Esophagus (tissue), 2 donors: ENCODE measurements around the gene LTB4R. TPM values are rescaled to one million over a fixed set of nuclear protein-coding genes. Genes with fewer than 3 reads are reported as not detected.
A peak's percentile ranks its signal among the peaks of the same experiment; 100 is the strongest.

Source experiments
- H3K27ac ChIP-seq, 2 donors: one replicate each; pipeline ENCODE4 v1.5.1; 2013; ENCODE audit warnings: low read depth in 2 of 2, mild to moderate bottlenecking in 2 of 2, inconsistent platforms in 1 of 2, low read length in 1 of 2, moderate library complexity in 1 of 2
- H3K27me3 ChIP-seq, 2 donors: one replicate each; pipeline ENCODE4 v1.6.1; 2013; ENCODE audit warnings: low read length in 2 of 2, control low read depth in 1 of 2, mild to moderate bottlenecking in 1 of 2; ENCODE audit not compliant: insufficient read depth in 2 of 2, control insufficient read depth in 1 of 2
- H3K36me3 ChIP-seq, 2 donors: one replicate each; pipeline ENCODE4 v1.6.1; 2013; ENCODE audit warnings: low read length in 1 of 2; ENCODE audit not compliant: control insufficient read depth in 2 of 2, insufficient read depth in 2 of 2
- H3K4me1 ChIP-seq, 2 donors: one replicate each; pipeline ENCODE4 v1.6.1; 2013; ENCODE audit warnings: low read length in 1 of 2; ENCODE audit not compliant: control insufficient read depth in 2 of 2, insufficient read depth in 2 of 2
- H3K4me3 ChIP-seq, 2 donors: one replicate each; pipeline ENCODE4 v1.5.1; 2013; ENCODE audit warnings: low read length in 2 of 2, mild to moderate bottlenecking in 2 of 2, low read depth in 1 of 2, moderate library complexity in 1 of 2
- H3K9me3 ChIP-seq, 2 donors: one replicate each; pipeline ENCODE4 v1.6.1; 2013; ENCODE audit warnings: mild to moderate bottlenecking in 2 of 2, low read depth in 1 of 2, low read length in 1 of 2, moderate library complexity in 1 of 2; ENCODE audit not compliant: control insufficient read depth in 2 of 2, insufficient read depth in 1 of 2
- WGBS, 2 donors: extraction: QIAGEN DNeasy Blood & Tissue Kit; methylation state at CpG; one replicate each; pipeline ENCODE4 v1.1.7; 2013; 5-methylcytosine and 5-hydroxymethylcytosine counted together
- polyA plus RNA-seq, 2 donors: library from polyadenylated mRNA; stranded (reverse); fragments of 200-250 nt; gene quantifications; one replicate each; pipeline ENCODE4 v1.2.3, GENCODE V29; 2013
- donor health status: healthy with polysubstance abuse.
- donor health status: Bipolar disorder and iron deficiency.

Gene LTB4R
- polyA plus RNA-seq, 2 donors: 63.3 to 73.6 TPM

DNA sequence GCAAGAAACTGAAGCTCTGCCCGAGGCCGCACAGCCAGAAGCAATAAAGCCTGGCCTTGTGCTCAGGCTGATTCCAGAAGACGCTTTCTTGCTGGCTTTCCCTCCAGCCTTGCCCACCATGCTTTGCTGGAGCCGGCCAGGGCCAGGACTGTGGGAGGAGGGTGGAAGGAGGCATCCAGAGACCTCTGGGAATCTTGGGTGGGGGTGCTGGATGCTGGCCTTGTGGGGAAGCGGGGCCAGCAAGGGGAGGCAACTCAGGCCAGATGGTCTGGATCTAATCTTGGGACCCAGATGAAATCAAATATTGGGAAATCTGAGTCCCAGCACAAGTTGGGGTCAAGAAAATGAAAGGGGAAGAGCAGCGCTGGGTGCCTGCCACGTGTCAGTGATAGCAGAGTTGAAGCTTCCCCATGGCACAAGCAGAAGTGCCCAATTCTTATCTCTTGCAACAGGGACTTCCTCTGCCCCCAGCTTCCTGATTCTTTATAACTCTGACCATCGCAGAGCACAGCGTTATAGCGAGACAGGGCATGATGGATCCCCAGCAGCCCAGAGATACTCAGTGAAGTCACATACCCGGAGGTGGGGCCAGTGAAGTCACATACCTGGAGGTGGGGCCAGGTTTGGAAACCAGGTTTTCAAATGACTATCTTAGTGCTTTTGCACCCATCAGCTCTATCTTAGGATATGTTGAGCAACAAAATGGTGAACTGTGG, 33.5 kb upstream of the LTB4R start:
- WGBS, 2 donors: 78 to 85% methylated on average over 11 of the region's 11 CpGs
- Histone ChIP-seq H3K4me1 (peaks cover 4 to 17% of the 10 kb centered on the region in 2 donors), H3K27ac (peak overlapping the region; percentile 27 to 84)

DNA sequence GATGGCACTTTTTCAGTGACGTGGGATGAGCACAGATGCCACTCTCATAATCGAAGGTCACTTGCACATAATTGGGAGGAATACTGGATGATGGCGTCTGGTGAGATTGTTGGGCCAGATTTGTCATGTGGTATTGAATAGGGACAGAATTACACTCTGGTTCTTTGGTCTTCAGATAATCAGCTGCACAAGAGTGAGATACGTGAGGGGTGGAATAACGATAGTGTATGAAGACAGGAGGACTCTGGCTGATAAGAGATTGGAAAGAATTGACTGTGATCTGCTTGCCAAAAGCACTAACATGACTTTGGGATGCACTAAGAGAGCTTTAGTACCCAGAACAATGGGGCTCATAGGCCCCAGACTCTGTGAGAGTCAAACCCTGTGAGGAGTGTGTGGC, 32.9 kb upstream of the LTB4R start:
- Histone ChIP-seq H3K4me1 (peaks cover 4 to 17% of the 10 kb centered on the region in 2 donors), H3K4me3 (no peak overlapping the region), H3K27ac (peak overlapping the region; percentile 58 to 84)

More for the DNA sequence above, 33.5 kb upstream of the LTB4R start:
- Histone ChIP-seq H3K4me3 (no peak overlapping the region), H3K9me3 (no peaks in the 10 kb centered on the region), H3K36me3 (no peaks in the 10 kb centered on the region), H3K27me3 (no peaks in the 10 kb centered on the region)

GRCh38 chr14:24279301-24280186, 31.8 kb upstream of the LTB4R start:
- peak overlapping the region; percentile 92 to 93 for H3K27ac ChIP-seq

More for the DNA sequence above, 32.9 kb upstream of the LTB4R start:
- Histone ChIP-seq H3K36me3 (no peaks in the 10 kb centered on the region), H3K9me3 (no peaks in the 10 kb centered on the region), H3K27me3 (no peaks in the 10 kb centered on the region)
- 94 to 96% methylated on average over 5 of the region's 5 CpGs for WGBS, 2 donors

DNA sequence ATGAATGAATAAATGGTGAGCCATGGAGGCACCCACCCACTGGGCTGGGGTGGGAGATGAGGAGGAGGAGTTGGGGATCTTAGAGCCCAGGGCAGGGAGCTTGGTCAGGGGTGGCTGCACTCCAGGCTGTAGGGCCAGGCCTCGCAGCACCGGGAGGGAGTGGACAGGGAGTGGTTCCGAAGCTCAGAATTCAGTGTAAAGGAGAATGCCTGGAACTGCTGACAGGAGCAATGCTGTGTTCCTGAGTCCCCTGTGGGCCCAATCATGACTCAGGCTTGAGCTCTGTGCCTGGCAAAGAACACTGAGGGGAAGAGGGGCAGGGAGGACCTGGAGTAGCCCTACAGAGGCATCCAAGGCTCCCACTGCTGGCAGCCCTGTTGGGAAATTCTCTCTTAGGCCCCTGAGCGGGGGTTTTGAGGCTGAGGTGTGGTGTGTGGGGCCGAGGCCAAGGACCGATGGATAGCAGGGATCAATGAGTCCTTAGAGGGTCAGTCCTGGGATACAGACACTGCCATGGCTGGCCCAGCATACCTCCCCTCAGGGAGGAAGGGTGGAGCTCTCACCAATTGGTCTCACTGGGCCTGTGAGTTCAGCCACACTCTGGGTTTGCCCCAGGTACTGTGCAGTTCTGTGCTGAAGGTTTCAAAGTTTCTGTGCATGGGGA, 30.4 kb upstream of the LTB4R start:
- H3K27ac ChIP-seq: peak overlapping the region; percentile 92 to 93
- peaks cover 4 to 21% of the 10 kb centered on the region in 2 donors for H3K4me1 ChIP-seq
- no peak overlapping the region for H3K4me3 ChIP-seq
- WGBS, 2 donors: 72 to 75% methylated on average over 6 of the region's 6 CpGs
- H3K36me3 ChIP-seq: no peaks in the 10 kb centered on the region
- H3K27me3 ChIP-seq: no peaks in the 10 kb centered on the region
- H3K9me3 ChIP-seq: no peaks in the 10 kb centered on the region

More at GRCh38 chr14:24279301-24280186, 31.8 kb upstream of the LTB4R start:
- WGBS, 2 donors: 60 to 66% methylated on average over 11 of the region's 11 CpGs
- no peaks in the 10 kb centered on the region for H3K27me3 ChIP-seq
- peaks cover 4 to 21% of the 10 kb centered on the region in 2 donors for H3K4me1 ChIP-seq
- no peaks in the 10 kb centered on the region for H3K36me3 ChIP-seq
- no peaks in the 10 kb centered on the region for H3K9me3 ChIP-seq
- no peak overlapping the region for H3K4me3 ChIP-seq

- Histone ChIP-seq H3K4me3 (no peak overlapping the region), H3K36me3 (no peaks in the 10 kb centered on the region), H3K27me3 (no peaks in the 10 kb centered on the region), H3K27ac (peak overlapping the region; percentile 92 to 93), H3K4me1 (peaks cover 4 to 24% of the 10 kb centered on the region in 2 donors), H3K9me3 (no peaks in the 10 kb centered on the region)
- 90 to 91% methylated on average over 7 of the region's 7 CpGs for WGBS, 2 donors
These were observed 29.7 kb upstream of the LTB4R start for GRCh38 chr14:24281636-24282035.

DNA sequence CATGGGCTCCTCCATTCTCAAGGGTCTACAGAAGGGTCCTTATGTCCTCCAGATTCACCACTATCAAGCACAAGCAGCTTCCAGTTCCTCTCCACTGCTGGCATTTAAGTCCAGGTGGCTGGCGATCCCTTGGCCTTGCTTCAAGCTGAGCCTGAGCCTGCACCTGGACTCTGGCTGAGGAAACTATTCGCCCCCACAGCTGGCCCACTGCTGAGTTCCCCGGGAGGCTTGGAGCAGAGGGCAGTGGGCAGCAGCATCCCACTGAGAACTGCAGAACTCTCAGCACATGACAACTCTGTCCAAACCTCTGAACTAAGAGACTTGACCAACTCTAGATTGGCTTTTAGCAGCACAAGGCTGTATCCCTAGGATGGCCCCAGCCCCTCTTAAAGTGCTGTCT, 28.6 kb upstream of the LTB4R start:
- Histone ChIP-seq H3K9me3 (no peaks in the 10 kb centered on the region), H3K36me3 (peaks cover 0 to 2% of the 10 kb centered on the region in 2 donors), H3K27me3 (no peaks in the 10 kb centered on the region), H3K4me3 (no peak overlapping the region), H3K27ac (no peak overlapping the region), H3K4me1 (peaks cover 4 to 28% of the 10 kb centered on the region in 2 donors)
- 66 to 73% methylated on average over 3 of the region's 3 CpGs for WGBS, 2 donors

GRCh38 chr14:24283796-24284460, 27.4 kb upstream of the LTB4R start:
- no peaks in the 10 kb centered on the region for H3K9me3 ChIP-seq
- peaks cover 0 to 2% of the 10 kb centered on the region in 2 donors for H3K36me3 ChIP-seq
- no peaks in the 10 kb centered on the region for H3K27me3 ChIP-seq
- H3K27ac ChIP-seq: peak overlapping the region in 1 of 2 donors; percentile 84
- 73 to 86% methylated on average over 5 of the region's 5 CpGs for WGBS, 2 donors
- peaks cover 4 to 28% of the 10 kb centered on the region in 2 donors for H3K4me1 ChIP-seq
- H3K4me3 ChIP-seq: no peak overlapping the region

GRCh38 chr14:24284501-24285035, 26.7 kb upstream of the LTB4R start:
- H3K36me3 ChIP-seq: peaks cover 2 to 5% of the 10 kb centered on the region in 2 donors
- H3K27ac ChIP-seq: peak overlapping the region; percentile 50 to 84
- no peak overlapping the region for H3K4me3 ChIP-seq
- peaks cover 4 to 28% of the 10 kb centered on the region in 2 donors for H3K4me1 ChIP-seq
- 73 to 84% methylated on average over 9 to 11 of the region's 11 CpGs for WGBS, 2 donors
- no peaks in the 10 kb centered on the region for H3K9me3 ChIP-seq
- H3K27me3 ChIP-seq: no peaks in the 10 kb centered on the region
